Measurements from ENCODE around the gene ARHGAP9. TPM values are rescaled to one million over a fixed set of nuclear protein-coding genes. Genes with fewer than 3 reads are reported as not detected.

The ARHGAP9 gene
- total RNA-seq, result 1,000 to 10,000 TPM in 2 of 3 donors, 100 to 1,000 TPM in 1; 558 to 1,091 (median 1,015) TPM
- 254 TPM for total RNA-seq (2013)

GRCh38 chr12:57479376-57480115, at the start of gene ARHGAP9:
ARHGAP9 (minus strand) TSS chr12:57479866; CDS start chr12:57479406, 460 bp downstream.
- ATAC-seq, result peak; percentile 51 to 78 (median 69)
- H3K27ac Mint-ChIP-seq, result peak within 1 kb of the TSS; percentile 97 to 98
- H3K9me3 ChIP-seq (ENCODE audit: control insufficient read depth, insufficient read depth, low read length), result no peaks in the 10 kb centered on the region
- H3K36me3 ChIP-seq (ENCODE audit: control insufficient read depth, insufficient read depth, low read length), result peaks cover 7% of the 10 kb centered on the region
- peaks cover 4% of the 10 kb centered on the region for H3K36me3 Mint-ChIP-seq
- peaks cover 70% of the 10 kb centered on the region for H3K4me1 ChIP-seq (ENCODE audit: control insufficient read depth, insufficient read depth, low read length)
- no peaks in the 10 kb centered on the region for H3K27me3 Mint-ChIP-seq (ENCODE audit: low read depth in 2 of 2)
- H3K9me3 Mint-ChIP-seq, result no peaks in the 10 kb centered on the region
- WGBS (ENCODE audit: insufficient coverage), result 10% methylated on average over 4 of the region's 6 CpGs
- no peaks in the 10 kb centered on the region for H3K27me3 ChIP-seq (ENCODE audit: control insufficient read depth, insufficient read depth, low read length)
- TF ChIP-seq CTCF (IDR thresholded peaks at IDR 0.05), result no peak
- H3K4me3 ChIP-seq (ENCODE audit: low read length), result peak within 1 kb of the TSS; percentile 57
- peak; percentile 69 to 90 for DNase-seq
- peak within 1 kb of the TSS; percentile 99 for H3K27ac ChIP-seq (ENCODE audit: low read length)
- peaks cover 62 to 72% of the 10 kb centered on the region in 2 donors for H3K4me1 Mint-ChIP-seq
- intact Hi-C loops (cut with micrococcal nuclease), result loop anchor here (1.0 to 5.0 kb wide), 4 partner anchors 8 to 263 kb away; partner anchors contain the start of gene DDIT3
- H3K4me3 Mint-ChIP-seq, result peak within 1 kb of the TSS; percentile 85

GRCh38 chr12:57528831-57529555, 49.3 kb upstream of the ARHGAP9 start:
- Mint-ChIP-seq H3K9me3 (no peaks in the 10 kb centered on the region), H3K27me3 (ENCODE audit: low read depth in 2 of 2) (no peaks in the 10 kb centered on the region), H3K4me1 (peaks cover 7 to 35% of the 10 kb centered on the region in 2 donors), H3K27ac (peak overlapping the region; percentile 64 to 71), H3K36me3 (peaks cover 15% of the 10 kb centered on the region), H3K4me3 (no peak overlapping the region)
- H3K27me3 ChIP-seq (ENCODE audit: control insufficient read depth, insufficient read depth, low read length), result no peaks in the 10 kb centered on the region
- DNase-seq (no peak), ATAC-seq (no peak)
- no peaks in the 10 kb centered on the region for H3K9me3 ChIP-seq (ENCODE audit: control insufficient read depth, insufficient read depth, low read length)
- TF ChIP-seq CTCF (IDR thresholded peaks at IDR 0.05), result no peak
- no peak overlapping the region for H3K27ac ChIP-seq (ENCODE audit: low read length)
- peaks cover 78% of the 10 kb centered on the region for H3K36me3 ChIP-seq (ENCODE audit: control insufficient read depth, insufficient read depth, low read length)
- H3K4me1 ChIP-seq (ENCODE audit: control insufficient read depth, insufficient read depth, low read length), result peaks cover 14% of the 10 kb centered on the region
- intact Hi-C loops (cut with micrococcal nuclease), result no loop called here
- 95% methylated on average over 7 of the region's 10 CpGs for WGBS (ENCODE audit: insufficient coverage)
- H3K4me3 ChIP-seq (ENCODE audit: low read length), result no peak overlapping the region

GRCh38 chr12:57528176-57528575, 48.5 kb upstream of the ARHGAP9 start:
- H3K27ac ChIP-seq (ENCODE audit: low read length), result no peak overlapping the region
- ATAC-seq (no peak), DNase-seq (no peak)
- Mint-ChIP-seq H3K27ac (peak overlapping the region in 1 of 2 donors; percentile 64), H3K4me3 (no peak overlapping the region), H3K9me3 (no peaks in the 10 kb centered on the region), H3K4me1 (peaks cover 10 to 44% of the 10 kb centered on the region in 2 donors), H3K36me3 (peaks cover 15% of the 10 kb centered on the region), H3K27me3 (ENCODE audit: low read depth in 2 of 2) (no peaks in the 10 kb centered on the region)
- H3K4me3 ChIP-seq (ENCODE audit: low read length), result no peak overlapping the region
- H3K4me1 ChIP-seq (ENCODE audit: control insufficient read depth, insufficient read depth, low read length), result peaks cover 22% of the 10 kb centered on the region
- H3K36me3 ChIP-seq (ENCODE audit: control insufficient read depth, insufficient read depth, low read length), result peaks cover 73% of the 10 kb centered on the region
- WGBS (ENCODE audit: insufficient coverage), result 96% methylated on average over 11 of the region's 12 CpGs
- intact Hi-C loops (cut with micrococcal nuclease), result no loop called here
- TF ChIP-seq CTCF (IDR thresholded peaks at IDR 0.05), result no peak
- H3K27me3 ChIP-seq (ENCODE audit: control insufficient read depth, insufficient read depth, low read length), result no peaks in the 10 kb centered on the region
- no peaks in the 10 kb centered on the region for H3K9me3 ChIP-seq (ENCODE audit: control insufficient read depth, insufficient read depth, low read length)
